Endothelial cell of umbilical vein (primary cell): ENCODE data around the gene C1orf226.

Source experiments
- CTCF ChIP-seq, 2 donors: IDR thresholded peaks; 1 replicate in 1 of 2; 2 replicates in 1 of 2; pipeline ENCODE4 v1.5.1; 2011; ENCODE audit warnings: low read length in 2 of 2, mild to moderate bottlenecking in 2 of 2, moderate library complexity in 2 of 2, control low read depth in 1 of 2, inconsistent platforms in 1 of 2, low read depth in 1 of 2; ENCODE audit not compliant: insufficient read depth in 1 of 2; ENCODE audit errors: extremely low read depth in 1 of 2
- EZH2 ChIP-seq: IDR thresholded peaks from 2 replicates; pipeline ENCODE4 v1.6.1; 2012; ENCODE audit warnings: borderline replicate concordance, low read depth, mild to moderate bottlenecking, moderate library complexity, low read length, inconsistent platforms; ENCODE audit not compliant: severe bottlenecking
- GATA2 ChIP-seq: IDR thresholded peaks from 2 replicates; pipeline ENCODE4 v1.7.0; 2011; ENCODE audit warnings: low read depth, mild to moderate bottlenecking, moderate library complexity, mixed read lengths, low read length; ENCODE audit not compliant: insufficient read length, insufficient read depth
- POLR2A ChIP-seq: IDR thresholded peaks from 2 replicates; pipeline ENCODE4 v1.6.1; 2012; ENCODE audit warnings: low read depth, mild to moderate bottlenecking, control low read depth, low read length
- POLR2AphosphoS5 ChIP-seq: IDR thresholded peaks from 2 replicates; pipeline ENCODE4 v1.6.1; 2012; ENCODE audit warnings: low read depth, mild to moderate bottlenecking, control low read depth, low read length, moderate library complexity; ENCODE audit not compliant: insufficient read depth

GRCh38 chr1:162405800-162406199, 24.3 kb downstream of the C1orf226 start:
- no peak for TF ChIP-seq EZH2
- TF ChIP-seq CTCF (IDR thresholded peaks at IDR 0.05; ENCODE audit: extremely low read depth in 1 of 2, insufficient read depth in 1 of 2, low read depth in 1 of 2, low read length in 2 of 2), result no peak
- TF ChIP-seq POLR2AphosphoS5, result no peak
- no peak for TF ChIP-seq POLR2A
- peak; percentile 38 for TF ChIP-seq GATA2
